T-helper 17 cell (primary cell): ENCODE results near the gene KIF2A. TPM values are rescaled to one million over a fixed set of nuclear protein-coding genes. Genes with fewer than 3 reads are reported as not detected.

Experiments used
- ATAC-seq: fragments of 150-1000 bp; cut with Tn5 transposase; 2 replicates; pipeline ENCODE4 v1.10.0; 2021; ENCODE audit warnings: mild to moderate bottlenecking, moderate library complexity
- DNase-seq, 3 donors: peaks; one replicate each; pipeline versions ENCODE4 v3.0.0 to v3.0.0-alpha.2; 2020 to 2021
- H3K9me3 ChIP-seq: one replicate; pipeline ENCODE4 v1.7.0; 2013; ENCODE audit warnings: low read length, mild to moderate bottlenecking; ENCODE audit not compliant: control insufficient read depth, poor library complexity, severe bottlenecking
- H3K27ac Mint-ChIP-seq: one replicate; pipeline ENCODE4 v1.8.0; 2022; ENCODE audit warnings: mild to moderate bottlenecking, moderate library complexity, mixed read lengths
- H3K27me3 Mint-ChIP-seq: one replicate; pipeline ENCODE4 v1.8.0; 2022; ENCODE audit warnings: mixed read lengths
- H3K36me3 Mint-ChIP-seq: one replicate; pipeline ENCODE4 v1.8.0; 2022; ENCODE audit warnings: low read depth, mixed read lengths
- H3K4me1 Mint-ChIP-seq: one replicate; pipeline ENCODE4 v1.8.0; 2022; ENCODE audit warnings: mild to moderate bottlenecking, mixed read lengths
- H3K4me3 Mint-ChIP-seq: one replicate; pipeline ENCODE4 v1.8.0; 2022; ENCODE audit warnings: mild to moderate bottlenecking, moderate library complexity, mixed read lengths
- total RNA-seq, 4 donors: library from RNA in 2 of 4; stranded (reverse) in 2 of 4; gene quantifications; one replicate each; pipeline ENCODE4 v1.2.3 and lab custom pipeline; 2022 to 2026

KIF2A gene
- total RNA-seq, 2 donors from 2014 or later, result 93.5 to 158 TPM

- ATAC-seq, result peak; percentile 11
- H3K4me3 Mint-ChIP-seq, result peak overlapping the region; percentile 97
These were observed 670 bp upstream of the KIF2A start for GRCh38 chr5:62305358-62305714.

DNA sequence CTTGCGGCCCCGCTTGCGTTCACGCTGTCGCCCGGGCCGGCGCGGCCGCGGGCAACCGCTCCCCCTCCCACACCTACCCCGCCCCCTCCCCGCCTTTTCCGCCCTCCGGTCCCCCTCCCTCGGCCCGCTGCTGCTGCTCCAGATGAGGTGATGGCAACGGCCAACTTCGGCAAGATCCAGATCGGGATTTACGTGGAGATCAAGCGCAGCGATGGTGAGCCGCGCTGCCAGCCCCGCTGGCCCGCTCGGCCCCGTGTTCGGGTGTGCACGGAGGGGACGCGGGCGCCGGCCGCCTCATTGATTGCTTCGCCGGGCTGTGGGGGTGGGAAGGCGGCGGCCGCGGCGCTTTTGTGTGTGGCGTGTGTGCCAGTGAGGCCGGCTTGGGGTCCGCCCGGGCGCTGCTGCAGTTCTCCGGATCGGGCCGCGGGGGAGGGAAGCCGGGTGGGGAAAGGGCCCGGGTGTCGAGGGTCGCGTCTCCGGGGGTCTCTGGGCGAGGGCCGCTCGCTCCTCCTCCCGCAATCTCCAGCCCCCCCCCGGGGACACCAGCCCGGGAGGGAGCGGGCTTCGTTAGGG lies 403 bp downstream of the KIF2A start:
- Mint-ChIP-seq H3K4me1 (peaks cover 48% of the 10 kb centered on the region), H3K27ac (peak overlapping the region; percentile 98), H3K4me3 (peak overlapping the region; percentile 97), H3K36me3 (peaks cover 4% of the 10 kb centered on the region), H3K27me3 (no peaks in the 10 kb centered on the region)
- H3K9me3 ChIP-seq, result no peaks in the 10 kb centered on the region
- ATAC-seq, result peak; percentile 17
- no peak for DNase-seq

More at GRCh38 chr5:62305358-62305714, 670 bp upstream of the KIF2A start:
- Mint-ChIP-seq H3K4me1 (peaks cover 37% of the 10 kb centered on the region), H3K36me3 (no peaks in the 10 kb centered on the region), H3K27ac (peak overlapping the region; percentile 98), H3K27me3 (no peaks in the 10 kb centered on the region)
- H3K9me3 ChIP-seq, result no peaks in the 10 kb centered on the region
- no peak for DNase-seq

GRCh38 chr5:62306896-62307689 lies 1.1 kb downstream of the KIF2A start:
- H3K4me1 Mint-ChIP-seq, result peaks cover 55% of the 10 kb centered on the region
- H3K4me3 Mint-ChIP-seq, result peak overlapping the region; percentile 97
- H3K9me3 ChIP-seq, result no peaks in the 10 kb centered on the region
- peaks cover 4% of the 10 kb centered on the region for H3K36me3 Mint-ChIP-seq
- peak overlapping the region; percentile 98 for H3K27ac Mint-ChIP-seq
- ATAC-seq (no peak), DNase-seq (peak in 2 of 3 donors; percentile 19 to 26)
- H3K27me3 Mint-ChIP-seq, result no peaks in the 10 kb centered on the region

- Mint-ChIP-seq H3K4me3 (peak overlapping the region; percentile 97), H3K4me1 (peaks cover 59% of the 10 kb centered on the region), H3K27me3 (no peaks in the 10 kb centered on the region), H3K36me3 (peaks cover 4% of the 10 kb centered on the region), H3K27ac (peak overlapping the region; percentile 98)
- no peak for ATAC-seq
- no peaks in the 10 kb centered on the region for H3K9me3 ChIP-seq
- DNase-seq, result no peak
These were observed 2.4 kb downstream of the KIF2A start for GRCh38 chr5:62308439-62308838.

GRCh38 chr5:62309107-62309506 lies 3.1 kb downstream of the KIF2A start:
- no peaks in the 10 kb centered on the region for H3K27me3 Mint-ChIP-seq
- H3K27ac Mint-ChIP-seq, result peak overlapping the region; percentile 98
- ATAC-seq (no peak), DNase-seq (no peak)
- H3K36me3 Mint-ChIP-seq, result peaks cover 4% of the 10 kb centered on the region
- H3K9me3 ChIP-seq, result no peaks in the 10 kb centered on the region
- peaks cover 61% of the 10 kb centered on the region for H3K4me1 Mint-ChIP-seq
- H3K4me3 Mint-ChIP-seq, result peak overlapping the region; percentile 28

DNA sequence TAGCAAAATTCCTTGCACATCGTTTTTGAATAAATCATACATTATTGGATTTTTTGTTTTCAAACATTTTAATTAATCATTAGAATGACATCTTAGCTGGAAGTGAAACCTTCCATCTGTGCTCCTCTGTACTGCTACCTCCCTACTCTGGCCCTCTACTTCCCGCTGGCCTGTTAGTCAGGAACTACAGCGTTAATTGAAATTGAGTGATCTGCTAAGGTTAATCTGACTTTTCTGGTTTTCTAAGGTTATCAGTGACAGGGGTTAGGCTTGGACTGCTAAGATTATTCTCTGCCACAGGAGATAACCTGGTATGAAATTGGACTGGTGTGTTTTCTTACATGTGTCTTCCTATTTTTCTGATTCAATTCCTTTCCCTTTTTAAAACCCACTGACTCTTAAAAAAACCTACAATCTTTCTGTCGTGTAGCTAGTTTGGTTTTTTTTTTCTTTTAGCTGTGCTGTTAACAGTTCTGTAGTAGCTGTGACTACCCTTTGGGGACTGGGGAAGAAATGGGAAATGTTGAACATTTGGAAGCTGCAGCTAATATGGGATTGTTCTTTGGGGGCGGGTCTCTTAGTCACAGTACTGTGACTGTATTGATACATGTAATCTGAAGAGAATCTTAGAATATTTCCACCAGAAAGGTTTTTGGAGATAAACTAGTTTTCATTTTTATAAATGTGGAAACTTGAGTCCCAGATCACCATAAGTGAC lies 4.6 kb downstream of the KIF2A start:
- no peaks in the 10 kb centered on the region for H3K9me3 ChIP-seq
- Mint-ChIP-seq H3K4me1 (peaks cover 63% of the 10 kb centered on the region), H3K27me3 (no peaks in the 10 kb centered on the region), H3K27ac (peak overlapping the region; percentile 98), H3K4me3 (peak overlapping the region; percentile 21), H3K36me3 (peaks cover 4% of the 10 kb centered on the region)
- DNase-seq (no peak), ATAC-seq (no peak)

DNA sequence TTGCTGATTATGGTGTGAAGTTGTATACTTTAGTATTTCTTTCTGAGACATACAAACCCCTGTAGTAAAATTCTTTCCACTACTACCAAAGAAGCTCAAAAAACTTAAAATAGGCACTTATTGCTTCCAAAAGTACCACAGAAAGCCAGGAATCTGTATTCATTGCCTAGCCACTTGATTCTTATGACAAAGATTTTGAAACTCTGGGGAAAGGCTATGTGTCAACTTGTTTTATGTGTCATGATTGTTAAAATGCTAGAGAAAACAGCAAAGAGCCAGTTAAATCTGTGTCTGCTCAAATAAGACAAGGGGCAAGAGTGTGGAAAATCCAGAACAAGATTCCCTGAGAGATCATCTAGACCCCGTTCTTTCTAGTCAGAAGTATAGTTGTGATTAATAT lies 6.0 kb downstream of the KIF2A start:
- Mint-ChIP-seq H3K4me3 (no peak overlapping the region), H3K27me3 (no peaks in the 10 kb centered on the region), H3K36me3 (peaks cover 4% of the 10 kb centered on the region), H3K27ac (peak overlapping the region; percentile 80), H3K4me1 (peaks cover 69% of the 10 kb centered on the region)
- ATAC-seq, result no peak
- no peak for DNase-seq
- no peaks in the 10 kb centered on the region for H3K9me3 ChIP-seq

- no peaks in the 10 kb centered on the region for H3K9me3 ChIP-seq
- no peak for ATAC-seq
- Mint-ChIP-seq H3K36me3 (peaks cover 4% of the 10 kb centered on the region), H3K4me3 (no peak overlapping the region), H3K27me3 (no peaks in the 10 kb centered on the region), H3K27ac (peak overlapping the region; percentile 43), H3K4me1 (peaks cover 71% of the 10 kb centered on the region)
- no peak for DNase-seq
These were observed 6.7 kb downstream of the KIF2A start for GRCh38 chr5:62312674-62313073.

DNA sequence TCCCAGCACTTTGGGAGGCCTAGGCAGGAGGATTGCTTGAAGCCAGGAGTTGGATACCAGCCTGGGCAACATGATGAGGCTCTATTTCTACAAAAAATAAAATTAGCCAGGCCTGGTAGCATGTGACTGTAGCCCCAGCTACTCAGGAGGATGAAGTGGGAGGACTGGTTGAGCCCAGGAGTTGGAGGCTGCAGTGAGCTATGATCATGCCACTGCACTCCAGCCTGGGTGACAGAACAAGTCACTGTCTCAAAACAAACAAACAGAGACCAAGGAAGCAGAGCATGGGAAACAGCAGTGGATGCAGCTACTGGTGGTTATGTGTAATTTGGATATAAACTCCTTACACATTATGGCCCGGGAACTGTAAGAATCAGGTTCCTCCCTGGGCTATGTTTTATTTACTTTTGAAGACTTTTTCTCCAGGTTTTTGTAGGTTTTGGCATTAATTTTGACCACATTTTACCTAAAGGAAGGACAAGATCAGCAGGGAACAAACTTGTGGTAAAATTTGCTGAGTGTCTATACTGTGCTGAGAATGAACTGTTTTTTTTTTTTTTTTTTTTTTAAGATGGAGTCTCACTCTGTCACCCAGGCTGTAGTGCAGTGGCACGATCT lies 8.3 kb downstream of the KIF2A start:
- H3K36me3 Mint-ChIP-seq, result peaks cover 7% of the 10 kb centered on the region
- no peaks in the 10 kb centered on the region for H3K9me3 ChIP-seq
- H3K27ac Mint-ChIP-seq, result peak overlapping the region; percentile 90
- no peak for ATAC-seq
- no peak for DNase-seq
- peaks cover 70% of the 10 kb centered on the region for H3K4me1 Mint-ChIP-seq
- H3K27me3 Mint-ChIP-seq, result no peaks in the 10 kb centered on the region
- peak overlapping the region; percentile 28 for H3K4me3 Mint-ChIP-seq

DNA sequence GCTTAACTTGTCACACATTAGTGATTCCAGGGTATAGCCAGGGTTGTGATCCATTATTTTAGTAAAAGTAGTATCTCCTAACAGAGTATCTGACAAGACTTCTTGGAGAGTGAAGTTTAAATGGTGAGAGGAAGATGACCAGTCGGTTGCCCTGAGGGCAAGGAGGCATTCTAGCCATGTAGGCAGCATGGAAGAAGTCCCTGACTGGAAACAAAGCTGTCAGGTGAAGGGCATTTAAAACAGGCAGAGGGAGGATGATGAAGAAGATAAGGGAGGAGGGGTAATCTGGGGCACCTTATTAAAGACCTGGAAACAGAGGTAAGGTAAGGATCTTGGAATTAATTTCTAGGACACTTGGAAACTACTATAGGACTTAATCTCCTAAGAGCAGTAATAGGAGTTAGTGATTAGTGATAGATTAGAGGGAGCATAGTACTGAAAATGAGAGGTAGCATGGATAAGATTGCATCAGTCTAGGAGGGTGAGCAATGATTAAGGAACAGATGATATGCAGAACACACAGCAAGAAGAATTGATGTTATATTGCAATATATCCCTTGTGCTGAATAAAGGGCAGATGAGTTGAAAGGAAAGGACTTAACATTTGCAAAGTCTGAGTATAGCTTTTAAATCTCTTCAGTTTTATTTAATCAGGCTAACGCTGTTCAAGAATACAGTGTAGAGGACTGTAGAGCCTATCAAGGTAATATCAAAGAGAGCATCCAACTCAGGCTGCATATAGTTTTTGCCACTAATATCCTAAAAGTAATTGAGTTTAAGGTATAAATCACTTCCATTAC lies 9.6 kb downstream of the KIF2A start:
- Mint-ChIP-seq H3K4me3 (peak overlapping the region; percentile 71), H3K4me1 (peaks cover 68% of the 10 kb centered on the region), H3K27ac (peak overlapping the region; percentile 90), H3K27me3 (no peaks in the 10 kb centered on the region), H3K36me3 (peaks cover 6% of the 10 kb centered on the region)
- no peaks in the 10 kb centered on the region for H3K9me3 ChIP-seq
- DNase-seq (no peak), ATAC-seq (no peak)

DNA sequence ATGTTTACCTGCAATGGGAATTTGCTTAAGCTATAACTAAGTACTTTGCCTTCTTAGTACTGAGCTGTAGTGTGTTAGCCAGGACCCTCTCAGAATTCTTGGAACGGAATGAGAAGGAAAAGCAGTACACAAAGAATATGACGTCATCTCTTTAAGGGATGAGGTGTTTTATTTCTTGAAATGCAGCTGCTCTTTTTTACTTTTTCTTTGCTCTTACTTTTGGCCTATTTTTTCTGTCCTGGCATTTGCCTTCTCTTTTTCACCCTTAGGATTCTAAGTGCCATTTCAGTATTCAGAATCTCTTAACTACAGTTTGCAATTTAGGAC lies 10.1 kb downstream of the KIF2A start:
- ATAC-seq (no peak), DNase-seq (no peak)
- H3K9me3 ChIP-seq, result no peaks in the 10 kb centered on the region
- peaks cover 4% of the 10 kb centered on the region for H3K36me3 Mint-ChIP-seq
- peaks cover 65% of the 10 kb centered on the region for H3K4me1 Mint-ChIP-seq
- H3K27ac Mint-ChIP-seq, result peak overlapping the region; percentile 90
- no peaks in the 10 kb centered on the region for H3K27me3 Mint-ChIP-seq
- H3K4me3 Mint-ChIP-seq, result no peak overlapping the region

GRCh38 chr5:62317810-62318209 lies 11.8 kb downstream of the KIF2A start:
- no peak for ATAC-seq
- Mint-ChIP-seq H3K4me3 (no peak overlapping the region), H3K36me3 (peaks cover 4% of the 10 kb centered on the region), H3K27me3 (no peaks in the 10 kb centered on the region), H3K27ac (peak overlapping the region; percentile 90), H3K4me1 (peaks cover 55% of the 10 kb centered on the region)
- no peak for DNase-seq
- H3K9me3 ChIP-seq, result no peaks in the 10 kb centered on the region
